H1 (cell line): ENCODE data around the gene TRMT61A. TPM values are rescaled to one million over a fixed set of nuclear protein-coding genes. Genes with fewer than 3 reads are reported as not detected.

ENCODE experiments used
- CTCF ChIA-PET: fragments of 300-600 bp; sonication (Branson Sonifier 250); formaldehyde crosslinking; loops from one replicate; lab custom pipeline; 2021; ENCODE audit not compliant: partially characterized antibody; lab: Charles Lee
- POLR2A ChIA-PET: fragments of 300-600 bp; sonication (Branson Sonifier 250); formaldehyde crosslinking; loops from one replicate; lab custom pipeline; 2021; ENCODE audit warnings: inconsistent platforms; ENCODE audit not compliant: partially characterized antibody; lab: Charles Lee
- DNase-seq, 2 experiments: peaks; one replicate each; pipeline versions ENCODE4 v3.0.0 to v3.0.0-alpha.2; 2010 to 2022; ENCODE audit warnings: low spot score in 2 of 2, low read depth in 1 of 2, mixed read lengths in 1 of 2
- FAIRE-seq: peaks from 2 replicates; lab custom pipeline; 2011; peaks lifted over from hg19 to GRCh38; lab: Jason Lieb, UNC
- H2AFZ ChIP-seq: 2 replicates; pipeline ENCODE4 v1.8.1; 2012; ENCODE audit warnings: low read length, inconsistent platforms
- H2AK5ac ChIP-seq: 2 replicates; pipeline ENCODE4 v1.6.1; 2013; ENCODE audit warnings: low read depth, low read length
- H2BK120ac ChIP-seq: replicated peaks from 2 replicates; pipeline ENCODE3; 2013; ENCODE audit warnings: low read depth, low read length, inconsistent platforms
- H2BK12ac ChIP-seq: 2 replicates; pipeline ENCODE4 v1.6.1; 2013; ENCODE audit warnings: low read depth, low read length
- H2BK15ac ChIP-seq: 2 replicates; pipeline ENCODE4 v1.6.1; 2013; ENCODE audit warnings: low read length
- H2BK20ac ChIP-seq: 2 replicates; pipeline ENCODE4 v1.6.1; 2013; ENCODE audit warnings: low read length
- H2BK5ac ChIP-seq: 2 replicates; pipeline ENCODE4 v1.6.1; 2013; ENCODE audit warnings: low read depth, low read length
- H3K14ac ChIP-seq: 2 replicates; pipeline ENCODE4 v1.6.1; 2013; ENCODE audit warnings: inconsistent platforms; ENCODE audit not compliant: insufficient read length
- H3K18ac ChIP-seq: 2 replicates; pipeline ENCODE4 v1.6.1; 2013; ENCODE audit warnings: low read length; ENCODE audit errors: extremely low read depth
- H3K23ac ChIP-seq: 2 replicates; pipeline ENCODE4 v1.6.1; 2013; ENCODE audit warnings: inconsistent platforms; ENCODE audit not compliant: insufficient read length
- H3K23me2 ChIP-seq: 2 replicates; pipeline ENCODE4 v1.6.1; 2013; ENCODE audit warnings: low read depth, low read length
- H3K27ac ChIP-seq: 2 replicates; pipeline ENCODE4 v1.6.1; 2011; ENCODE audit warnings: low read depth, low read length, inconsistent platforms
- H3K27me3 ChIP-seq, 4 experiments: replicated peaks in 1 of 4; 1 replicate in 1 of 4; 2 replicates in 3 of 4; pipeline versions ENCODE4 v1.6.1 to v1.8.1; 2011 to 2013; ENCODE audit warnings: low read length in 3 of 4, mild to moderate bottlenecking in 3 of 4, inconsistent platforms in 2 of 4, mixed read lengths in 2 of 4, moderate library complexity in 1 of 4; ENCODE audit not compliant: control insufficient read depth in 3 of 4, insufficient read depth in 3 of 4; ENCODE audit errors: extremely low read depth in 1 of 4
- H3K36me3 ChIP-seq, 4 experiments: 2 replicates each; pipeline versions ENCODE4 v1.6.1 to v1.8.1; 2011 to 2013; ENCODE audit warnings: mild to moderate bottlenecking in 4 of 4, low read length in 3 of 4, moderate library complexity in 2 of 4, control low read depth in 1 of 4, inconsistent platforms in 1 of 4; ENCODE audit not compliant: insufficient read depth in 4 of 4, control insufficient read depth in 2 of 4
- H3K4ac ChIP-seq: replicated peaks from 2 replicates; pipeline ENCODE3; 2013; ENCODE audit warnings: low read length, low read depth, mixed read lengths, inconsistent platforms; ENCODE audit not compliant: insufficient read length
- H3K4me1 ChIP-seq, 4 experiments: replicated peaks in 1 of 4; 1 replicate in 1 of 4; 2 replicates in 3 of 4; pipeline versions ENCODE4 v1.6.1 to v1.8.1; 2011 to 2013; ENCODE audit warnings: low read length in 3 of 4, inconsistent platforms in 2 of 4, mixed read lengths in 1 of 4; ENCODE audit not compliant: insufficient read depth in 4 of 4, control insufficient read depth in 3 of 4
- H3K4me2 ChIP-seq, 2 experiments: 2 replicates each; pipeline versions ENCODE4 v1.6.1 to v1.8.1; 2011 to 2013; ENCODE audit warnings: low read depth in 2 of 2, low read length in 2 of 2, control low read depth in 1 of 2, inconsistent platforms in 1 of 2, mild to moderate bottlenecking in 1 of 2; ENCODE audit not compliant: insufficient read depth in 1 of 2
- H3K4me3 ChIP-seq, 4 experiments: fragments of 200-600, 300-600 bp in 1 of 4; sonication (generic), shearing (Covaris generic), sonication (Bioruptor Twin) in 1 of 4; 2 replicates each; pipeline versions ENCODE4 v1.5.1 to v1.8.1; 2011 to 2016; ENCODE audit warnings: low read length in 4 of 4, low read depth in 3 of 4, control low read depth in 2 of 4, inconsistent platforms in 2 of 4, mild to moderate bottlenecking in 2 of 4, mixed read lengths in 1 of 4, moderate library complexity in 1 of 4; ENCODE audit not compliant: insufficient read depth in 2 of 4; ENCODE audit errors: extremely low read depth in 1 of 4
- H3K56ac ChIP-seq: replicated peaks from 2 replicates; pipeline ENCODE3; 2013; ENCODE audit warnings: low read depth, mild to moderate bottlenecking, mixed read lengths, low read length, inconsistent platforms; ENCODE audit not compliant: insufficient read length
- H3K79me1 ChIP-seq: 2 replicates; pipeline ENCODE4 v1.6.1; 2013; ENCODE audit warnings: low read depth, low read length, control low read depth
- H3K79me2 ChIP-seq, 2 experiments: 2 replicates each; pipeline versions ENCODE4 v1.6.1 to v1.8.1; 2012 to 2013; ENCODE audit warnings: low read length in 2 of 2, mild to moderate bottlenecking in 2 of 2, inconsistent platforms in 1 of 2; ENCODE audit not compliant: insufficient read depth in 2 of 2, control insufficient read depth in 1 of 2
- H3K9ac ChIP-seq, 4 experiments: replicated peaks in 1 of 4; 1 replicate in 1 of 4; 2 replicates in 3 of 4; pipeline versions ENCODE4 v1.6.1 to v1.8.1; 2011 to 2013; ENCODE audit warnings: low read depth in 3 of 4, low read length in 3 of 4, control low read depth in 2 of 4, mild to moderate bottlenecking in 2 of 4, moderate library complexity in 2 of 4, inconsistent platforms in 1 of 4; ENCODE audit errors: extremely low read depth in 1 of 4
- H3K9me3 ChIP-seq, 2 experiments: 2 replicates each; pipeline versions ENCODE4 v1.6.1 to v1.8.1; 2012 to 2013; ENCODE audit warnings: mild to moderate bottlenecking in 2 of 2, moderate library complexity in 2 of 2, control low read depth in 1 of 2, inconsistent platforms in 1 of 2, low read depth in 1 of 2, low read length in 1 of 2, mixed read lengths in 1 of 2; ENCODE audit not compliant: insufficient read depth in 2 of 2
- H4K20me1 ChIP-seq, 2 experiments: replicated peaks in 1 of 2; 2 replicates each; pipeline versions ENCODE3 to v1.8.1; 2011 to 2013; ENCODE audit warnings: inconsistent platforms in 2 of 2, low read length in 2 of 2, mild to moderate bottlenecking in 1 of 2; ENCODE audit not compliant: insufficient read depth in 2 of 2, control insufficient read depth in 1 of 2
- H4K5ac ChIP-seq: 2 replicates; pipeline ENCODE4 v1.6.1; 2013; ENCODE audit warnings: low read length, low read depth, mixed read lengths, inconsistent platforms; ENCODE audit not compliant: insufficient read length
- H4K8ac ChIP-seq: 2 replicates; pipeline ENCODE4 v1.8.0; 2013; ENCODE audit warnings: mild to moderate bottlenecking, moderate library complexity, low read length, inconsistent platforms; ENCODE audit not compliant: insufficient read depth; ENCODE audit errors: extremely low read depth
- H4K91ac ChIP-seq: replicated peaks from 2 replicates; pipeline ENCODE3; 2013; ENCODE audit warnings: low read length, mixed read lengths, inconsistent platforms; ENCODE audit not compliant: insufficient read length
- CREB1 ChIP-seq: IDR thresholded peaks from 2 replicates; pipeline ENCODE4 v1.6.1; 2012; ENCODE audit warnings: inconsistent platforms
- CTBP2 ChIP-seq: IDR thresholded peaks from 2 replicates; pipeline ENCODE4 v1.7.0; 2011; ENCODE audit warnings: borderline replicate concordance, mild to moderate bottlenecking, moderate library complexity, mixed read lengths, low read length; ENCODE audit not compliant: insufficient read depth, insufficient read length
- WGBS, 2 experiments: shearing (Covaris generic) in 1 of 2; methylation state at CpG; one replicate each; pipeline versions ENCODE4 v1.1.6 to v1.1.7; 2013 to 2015; ENCODE audit warnings: low lambda C conversion rate in 2 of 2, mixed read lengths in 2 of 2, inconsistent platforms in 1 of 2, low coverage in 1 of 2, missing lambda C conversion rate in 1 of 2; ENCODE audit not compliant: insufficient replicate concordance in 2 of 2, insufficient coverage in 1 of 2, insufficient read length in 1 of 2; ENCODE audit errors: extremely low coverage in 1 of 2, missing lambda C conversion rate in 1 of 2; 5-methylcytosine and 5-hydroxymethylcytosine counted together
- polyA plus RNA-seq, 7 experiments: library from polyadenylated mRNA; depleted of rRNA in 3 of 7; stranded (reverse) in 5 of 7; unstranded in 2 of 7; fragments of >200 nt in 5 of 7; fragments of 200-250 nt in 2 of 7; gene quantifications; 1 replicate in 5 of 7; 2 replicates in 1 of 7; 4 replicates in 1 of 7; pipeline versions ENCODE4 v1.2.1 to v1.2.3, GENCODE V29; 2011 to 2013; ENCODE audit warnings: missing spikeins in 2 of 7, mixed read lengths in 2 of 7
- total RNA-seq: library from RNA; stranded (reverse); fragmentation: NEBNext Ultra II Directional; extraction: Animal tissue kit (Norgen Biotek cat#: 25700); gene quantifications from 2 replicates; pipeline ENCODE4 v1.2.1, GENCODE V29; 2021

Gene TRMT61A
- total and polyA plus RNA-seq, 2 of the 8 experiments (the other 6 are each of a cell fraction or from before 2014, with no cell fraction given), result 15.8 to 19.0 TPM

DNA sequence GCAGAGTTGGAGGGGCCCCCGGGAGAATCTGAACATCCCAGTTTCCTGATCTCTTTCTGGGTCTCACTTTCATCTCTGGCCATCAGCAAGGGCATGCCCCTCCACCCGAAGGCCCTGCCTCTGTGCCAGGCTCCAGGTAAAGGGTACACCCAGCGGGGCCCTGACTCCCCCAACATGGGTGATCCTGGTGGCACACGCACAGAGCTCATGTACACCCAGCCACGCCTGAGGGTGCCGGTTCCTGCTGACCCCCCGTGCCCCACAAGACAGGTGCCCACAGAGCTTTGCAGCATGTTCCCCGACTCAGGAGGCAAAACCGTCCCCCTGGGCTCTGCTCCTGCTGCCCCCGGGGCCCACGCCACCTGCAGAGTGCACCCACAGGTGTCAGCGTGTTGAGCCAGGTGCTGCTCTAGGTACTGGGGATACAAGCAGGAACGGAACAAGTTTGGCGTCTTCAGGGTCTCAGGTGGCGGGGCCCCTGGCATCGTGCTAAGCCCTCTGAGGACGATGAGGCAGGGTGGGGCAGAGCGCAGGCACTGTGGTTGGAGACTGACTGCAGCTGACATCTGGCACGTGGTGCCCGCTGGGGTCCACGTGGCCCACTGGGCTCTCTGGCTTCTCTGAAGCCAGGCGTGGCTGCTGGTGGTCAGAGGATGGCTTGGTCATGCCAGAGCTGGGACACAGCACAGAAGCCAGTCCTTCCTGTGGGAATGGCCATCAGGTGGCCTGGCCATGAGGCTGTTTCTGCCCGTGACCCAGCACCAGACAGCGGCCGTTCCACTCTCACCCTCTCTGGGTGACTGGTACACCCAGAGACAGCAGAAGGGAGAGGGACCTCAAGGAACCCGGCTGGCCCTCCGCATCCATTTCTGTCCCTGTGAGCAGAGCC, 19.7 kb downstream of the TRMT61A start:
- Histone ChIP-seq H3K18ac (no peak overlapping the region), H4K8ac (peak overlapping the region; percentile 44; the same call in 1 of the 2 replicates), H3K79me1 (no peaks in the 10 kb centered on the region), H3K4me2 (no peak overlapping the region), H2AK5ac (no peak overlapping the region; the same call in 1 of the 2 replicates), H3K36me3 (no peaks in the 10 kb centered on the region), H4K91ac (peak overlapping the region; percentile 15), H3K4ac (no peak overlapping the region), H4K20me1 (peaks cover 0 to 4% of the 10 kb centered on the region in 2 experiments), H2BK15ac (peak overlapping the region; percentile 95), H2BK120ac (no peak overlapping the region), H3K23ac (no peak overlapping the region), H3K56ac (no peak overlapping the region), H3K4me1 (peaks cover 0 to 8% (median 6%) of the 10 kb centered on the region in 4 experiments; a peak in 6 of 7 replicates), H2AFZ (no peak overlapping the region), H3K27ac (0 out of 2 replicates have a peak overlapping the region, but pooled peaks have one; percentile 11), H4K5ac (no peak overlapping the region), H3K14ac (no peak overlapping the region), H3K4me3 (no peak overlapping the region), H3K9ac (no peak overlapping the region), H2BK5ac (peak overlapping the region; percentile 35; the same call in 1 of the 2 replicates), H3K27me3 (no peaks in the 10 kb centered on the region), H3K9me3 (no peaks in the 10 kb centered on the region), H3K79me2 (no peaks in the 10 kb centered on the region), H2BK12ac (no peak overlapping the region; the same call in 1 of the 2 replicates), H2BK20ac (no peak overlapping the region), H3K23me2 (no peaks in the 10 kb centered on the region)
- no peak for FAIRE-seq
- WGBS, 2 experiments, result 92% methylated on average over 25 of the region's 27 CpGs; no CpG with 5 or more reads in 1 of the 2 experiments
- ChIA-PET POLR2A (interaction anchor here (0.9 to 29.8 kb wide), 6 partner anchors 9 to 38 kb away, joined by 3 to 844 read pairs (median 6); partner anchors contain the start of genes BAG5, CKB and COA8), CTCF (interaction anchor here (1.0 to 28.8 kb wide), 9 partner anchors 8 to 306 kb away, joined by 3 to 921 read pairs (median 8); partner anchors contain the start of genes BAG5, CKB and TRMT61A)
- DNase-seq, result no peak
- TF ChIP-seq CREB1 (no peak), CTBP2 (no peak)
